Measurements from ENCODE around the gene PAFAH1B1.

- TF ChIP-seq, protein P1, sequence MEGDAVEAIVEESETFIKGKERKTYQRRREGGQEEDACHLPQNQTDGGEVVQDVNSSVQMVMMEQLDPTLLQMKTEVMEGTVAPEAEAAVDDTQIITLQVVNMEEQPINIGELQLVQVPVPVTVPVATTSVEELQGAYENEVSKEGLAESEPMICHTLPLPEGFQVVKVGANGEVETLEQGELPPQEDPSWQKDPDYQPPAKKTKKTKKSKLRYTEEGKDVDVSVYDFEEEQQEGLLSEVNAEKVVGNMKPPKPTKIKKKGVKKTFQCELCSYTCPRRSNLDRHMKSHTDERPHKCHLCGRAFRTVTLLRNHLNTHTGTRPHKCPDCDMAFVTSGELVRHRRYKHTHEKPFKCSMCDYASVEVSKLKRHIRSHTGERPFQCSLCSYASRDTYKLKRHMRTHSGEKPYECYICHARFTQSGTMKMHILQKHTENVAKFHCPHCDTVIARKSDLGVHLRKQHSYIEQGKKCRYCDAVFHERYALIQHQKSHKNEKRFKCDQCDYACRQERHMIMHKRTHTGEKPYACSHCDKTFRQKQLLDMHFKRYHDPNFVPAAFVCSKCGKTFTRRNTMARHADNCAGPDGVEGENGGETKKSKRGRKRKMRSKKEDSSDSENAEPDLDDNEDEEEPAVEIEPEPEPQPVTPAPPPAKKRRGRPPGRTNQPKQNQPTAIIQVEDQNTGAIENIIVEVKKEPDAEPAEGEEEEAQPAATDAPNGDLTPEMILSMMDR (IDR thresholded peaks at IDR 0.05), result no peak
- no peak for TF ChIP-seq POLR2A (IDR thresholded peaks at IDR 0.05)
Observed at GRCh38 chr17:2713881-2714280, 120.4 kb downstream of the PAFAH1B1 start.
